Stimulated activated CD4-positive, alpha-beta T cell treated with anti-CD3 and anti-CD28 coated beads, Interleukin-2, amount 100 ng/mL, for 48 hours (primary cell): ENCODE data around the gene NCAN.
"Not testable (repeated sequence)": the region's sequence is repeated elsewhere in the genome, so short reads cannot be mapped to it uniquely, and the experiment has no call there.

ENCODE experiments used
- DNase-seq, 2 donors: peaks; one replicate each; pipeline ENCODE4 v3.0.0-alpha.2; 2020

The NCAN gene

DNA sequence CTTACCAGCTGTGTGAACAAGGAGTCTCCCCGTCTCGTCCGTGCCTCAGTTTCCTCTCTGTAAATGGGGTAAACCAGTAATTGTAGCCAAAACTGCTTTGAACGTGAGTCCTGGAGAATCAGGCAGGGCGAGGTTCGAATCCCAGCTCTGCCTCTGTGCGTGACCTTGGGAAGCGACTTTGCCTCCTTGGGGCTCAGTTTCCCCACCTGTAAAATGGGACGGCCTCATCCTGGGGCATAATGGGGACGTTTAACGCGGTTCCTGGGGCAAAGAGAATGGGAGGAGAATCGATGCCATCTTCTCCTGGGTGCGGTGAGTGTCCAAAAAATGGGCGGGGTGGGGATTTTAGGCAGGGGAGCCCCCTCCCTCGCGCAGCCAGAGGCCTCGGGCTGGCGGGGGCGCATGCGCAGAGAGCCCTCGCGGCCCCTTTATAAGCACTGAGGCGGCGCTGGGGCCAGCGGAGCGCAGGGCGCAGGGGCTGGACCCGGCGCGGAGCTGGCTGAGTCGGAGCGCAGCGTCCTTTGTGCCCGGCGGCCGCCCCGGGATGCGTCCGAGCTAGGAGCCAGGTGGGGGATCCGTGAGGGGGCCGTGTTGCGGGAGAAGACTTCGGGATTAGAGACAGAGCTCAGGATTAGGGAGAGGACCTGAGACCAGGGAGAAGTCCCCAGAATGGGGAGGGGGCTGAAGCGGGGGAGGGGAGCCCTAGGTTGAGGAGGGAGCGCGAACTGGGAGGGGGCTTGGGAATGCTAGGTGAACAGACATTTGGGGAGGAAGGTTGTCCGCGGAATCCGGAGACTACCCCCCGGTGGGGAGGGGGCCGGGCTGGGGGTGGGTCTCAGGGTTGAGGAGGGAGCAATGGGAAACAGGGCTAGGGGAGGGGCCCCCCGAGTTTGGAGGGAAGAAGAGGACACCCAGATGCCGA is at the start of gene NCAN:
Gene NCAN, plus strand, starts transcription at position 460 of the 922 bp plus-strand sequence. CDS start 4,996 bp downstream, outside the sequence.
- DNase-seq: no peak

DNA sequence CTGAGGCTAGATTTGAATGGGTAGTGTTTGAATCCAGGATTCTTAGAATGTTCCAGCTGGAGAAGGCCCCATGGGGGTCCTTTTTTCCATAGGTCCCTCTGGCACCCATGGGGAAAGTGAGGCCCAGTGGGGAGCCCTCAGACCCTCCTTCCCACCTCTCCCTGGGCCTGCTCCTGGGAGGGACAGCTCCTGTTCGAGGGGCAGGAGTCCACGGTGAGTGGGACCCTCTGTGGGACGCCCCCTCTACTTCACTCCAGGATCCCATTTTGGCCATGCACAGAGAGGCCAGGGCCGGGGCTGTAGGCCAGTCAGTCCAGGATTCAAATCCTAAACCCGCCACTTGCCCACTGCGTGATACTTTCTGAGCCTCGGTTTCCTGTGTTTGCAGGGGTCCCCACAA is 49.3 kb upstream of the NCAN start:
- DNase-seq: no peak

DNA sequence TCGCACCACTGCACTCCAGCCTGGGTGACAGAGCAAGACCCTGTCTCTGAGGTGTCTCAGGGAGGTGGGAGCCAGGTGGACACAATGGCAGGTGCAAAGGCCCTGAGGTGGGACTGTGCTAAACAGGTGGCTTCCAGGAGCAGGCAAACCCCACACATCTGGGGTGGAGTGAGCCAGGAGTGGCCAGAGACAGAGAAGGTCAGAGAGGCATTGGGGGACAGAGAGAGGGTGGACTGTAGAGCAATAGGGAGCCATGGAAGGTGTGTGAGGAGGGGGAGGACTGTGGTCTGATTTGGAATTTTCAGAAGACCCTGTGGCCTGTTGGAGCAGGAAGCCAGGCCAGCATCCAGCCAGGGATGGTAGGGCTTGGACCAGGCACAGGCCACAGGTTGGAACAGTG is 46.4 kb upstream of the NCAN start:
- no peak for DNase-seq

DNA sequence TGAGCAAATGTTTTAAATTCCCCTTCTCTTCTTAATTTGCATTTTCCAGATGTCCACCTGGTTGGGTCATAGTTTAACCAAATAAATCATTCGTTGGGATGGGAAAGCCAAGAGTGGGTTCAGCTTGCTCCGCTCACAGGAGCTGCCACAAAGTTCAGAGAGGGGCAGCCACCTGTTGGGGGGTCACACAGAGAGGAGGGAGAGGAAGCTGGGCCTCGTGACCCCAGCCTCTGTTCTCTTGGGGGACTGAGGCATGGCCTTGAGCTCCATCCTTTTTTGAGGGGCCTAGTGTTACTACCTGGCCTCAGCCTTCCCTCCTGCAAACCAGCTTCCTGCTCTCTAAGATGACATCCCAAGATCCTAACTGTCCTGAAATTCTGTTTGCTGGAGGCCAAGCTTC is 44.1 kb upstream of the NCAN start:
- no peak for DNase-seq

DNA sequence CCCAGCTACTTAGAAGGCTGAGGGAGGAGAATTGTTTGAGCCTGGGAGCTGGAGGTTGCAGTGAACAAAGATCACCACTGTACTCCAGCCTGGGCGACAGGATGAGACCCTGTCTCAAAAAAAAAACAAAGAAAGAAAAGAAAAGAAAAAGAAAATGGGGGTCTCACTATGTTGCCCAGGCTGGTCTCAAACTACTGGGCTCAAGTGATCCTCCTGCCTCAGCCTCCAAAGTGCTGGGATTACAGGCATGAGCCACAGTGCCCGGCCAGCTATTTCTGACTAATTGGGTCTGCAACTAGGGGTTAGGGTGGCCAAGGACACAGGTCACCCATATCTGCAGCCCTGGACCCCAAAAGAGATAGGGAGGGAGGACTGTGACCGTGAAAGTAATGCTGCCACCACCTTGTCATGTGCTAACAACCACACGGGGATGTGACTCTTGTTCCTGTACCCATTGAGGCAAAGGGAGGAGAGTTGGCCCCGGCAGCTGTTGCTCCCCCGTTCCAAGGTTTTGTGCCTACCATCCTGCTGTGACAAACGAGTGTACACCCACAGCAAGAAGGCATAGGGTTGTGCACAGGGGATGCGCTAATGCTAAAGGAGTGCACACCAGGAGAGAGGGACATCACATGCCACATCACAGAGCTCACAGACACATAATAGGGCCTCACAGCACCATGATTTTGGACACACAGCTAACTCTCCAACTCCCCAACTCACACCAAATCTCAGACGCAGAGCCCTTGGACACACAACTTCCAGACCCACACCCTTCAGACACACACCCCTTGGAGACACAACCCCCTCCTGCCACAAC is 42.3 kb upstream of the NCAN start:
- no peak for DNase-seq

DNA sequence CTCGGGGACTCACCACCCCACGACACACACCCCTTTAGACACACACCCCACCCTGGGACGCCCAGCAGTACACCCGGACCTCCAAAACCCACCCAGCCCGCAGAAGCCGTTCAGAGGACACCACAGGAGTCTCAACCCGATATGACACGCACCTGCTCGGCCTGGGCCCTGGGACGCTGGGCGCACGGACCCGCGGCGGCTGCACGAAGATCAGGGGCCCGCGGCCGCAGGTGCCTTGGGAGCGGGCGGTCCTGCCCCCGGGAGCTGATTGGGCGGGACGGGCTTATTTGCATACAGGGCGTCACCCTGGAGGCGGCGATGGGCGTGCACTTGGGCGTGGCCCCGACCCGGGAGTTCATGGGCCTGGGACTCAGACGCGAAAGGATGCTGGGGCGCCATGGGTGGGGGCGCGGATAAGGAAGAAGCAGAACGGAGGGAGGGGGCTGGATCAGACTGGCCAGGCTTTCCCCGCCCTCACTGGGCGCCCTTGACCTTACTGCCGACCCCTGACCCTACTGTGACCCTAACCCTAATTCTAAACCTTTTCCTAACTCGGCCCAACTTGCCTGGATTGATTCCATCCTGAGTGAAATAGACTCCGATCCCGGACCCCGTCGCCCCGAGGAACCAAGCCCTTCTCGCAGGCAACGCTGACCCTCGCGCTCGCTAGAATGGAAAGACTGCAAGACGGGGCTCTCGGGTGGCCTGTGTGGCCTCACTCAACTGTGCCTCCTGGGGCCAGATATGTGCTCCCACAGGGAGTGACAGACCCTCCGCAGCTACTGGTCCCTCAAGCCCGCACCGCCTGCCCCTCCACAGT is 41.5 kb upstream of the NCAN start, which contains the start of gene MEF2B:
Gene MEF2B, minus strand, starts transcription at position 211 of the 820 bp plus-strand sequence. CDS start 19,528 bp downstream, outside the sequence.
- DNase-seq: peak; percentile 72 to 76

DNA sequence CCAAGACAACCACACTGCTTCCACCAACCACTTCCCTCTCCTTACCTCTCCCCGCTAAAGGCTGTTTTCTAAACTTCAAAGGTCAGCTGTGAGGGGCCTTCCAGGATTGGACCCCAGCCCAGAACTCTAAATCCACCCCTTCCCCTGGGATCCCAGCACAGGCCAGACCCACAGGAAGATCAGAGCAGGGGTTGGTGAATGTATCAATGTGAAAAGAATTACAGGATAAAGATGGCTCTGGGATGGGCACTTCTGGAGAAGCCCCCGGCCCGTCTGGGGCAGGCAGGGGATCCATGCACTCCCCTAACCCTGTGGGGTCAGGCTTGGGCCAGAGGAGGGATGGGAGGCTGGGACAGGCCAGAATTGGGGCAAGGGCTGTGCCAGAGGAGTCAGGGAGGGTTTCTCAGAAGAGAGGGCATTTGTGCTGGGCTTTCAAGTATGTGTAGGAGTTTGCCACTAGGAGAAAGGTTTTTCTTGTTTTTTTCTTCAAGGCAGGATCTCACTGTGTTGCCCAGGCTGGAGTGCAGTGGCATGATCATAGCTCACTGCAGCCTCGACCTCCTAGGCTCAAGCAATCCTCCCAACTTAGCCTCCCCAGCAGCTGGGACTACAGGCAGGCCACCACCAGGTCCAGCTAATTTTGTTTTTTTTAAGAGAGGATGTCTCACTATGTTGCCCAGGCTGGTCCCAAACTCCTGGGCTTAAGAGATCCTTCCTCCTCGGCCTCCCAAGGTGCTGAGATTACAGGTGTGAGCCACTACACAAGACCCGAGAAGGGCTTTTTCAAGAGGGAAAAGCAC is 40.7 kb upstream of the NCAN start:
- no peak for DNase-seq

DNA sequence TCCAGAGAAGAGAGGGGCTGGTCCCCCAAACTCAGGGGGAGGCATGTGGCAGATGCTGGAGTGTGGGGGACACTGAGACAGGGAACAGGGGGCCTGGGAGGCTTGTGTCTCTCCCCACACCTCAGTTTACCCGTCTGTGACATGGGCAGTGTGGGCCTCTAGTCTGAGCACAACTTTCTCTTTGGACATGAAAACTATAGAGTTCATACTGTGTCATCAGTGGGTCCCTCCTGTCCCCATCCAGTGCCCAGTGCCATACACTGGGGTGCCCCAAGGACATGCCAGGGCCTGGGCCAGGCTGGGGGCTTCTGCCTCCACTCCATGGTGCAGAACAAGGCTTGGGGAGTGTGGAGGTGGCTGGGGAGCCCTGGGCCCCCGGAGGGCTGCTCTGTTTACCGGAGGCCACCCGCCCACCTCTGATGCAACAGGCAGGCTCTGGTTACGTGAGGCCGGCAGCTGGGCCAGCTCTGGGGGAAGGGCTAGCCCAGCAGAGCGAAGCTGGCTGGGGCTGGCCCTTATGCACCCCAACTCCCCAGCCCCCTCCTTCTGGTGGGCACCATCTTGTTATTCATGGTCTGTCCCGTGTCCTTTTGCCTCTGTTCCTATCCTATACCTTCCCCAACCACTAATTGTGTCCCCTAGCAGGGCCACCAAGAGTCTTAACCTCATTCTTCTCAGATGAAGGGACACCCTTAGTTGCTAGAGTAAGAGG is 39.8 kb upstream of the NCAN start:
- no peak for DNase-seq

DNA sequence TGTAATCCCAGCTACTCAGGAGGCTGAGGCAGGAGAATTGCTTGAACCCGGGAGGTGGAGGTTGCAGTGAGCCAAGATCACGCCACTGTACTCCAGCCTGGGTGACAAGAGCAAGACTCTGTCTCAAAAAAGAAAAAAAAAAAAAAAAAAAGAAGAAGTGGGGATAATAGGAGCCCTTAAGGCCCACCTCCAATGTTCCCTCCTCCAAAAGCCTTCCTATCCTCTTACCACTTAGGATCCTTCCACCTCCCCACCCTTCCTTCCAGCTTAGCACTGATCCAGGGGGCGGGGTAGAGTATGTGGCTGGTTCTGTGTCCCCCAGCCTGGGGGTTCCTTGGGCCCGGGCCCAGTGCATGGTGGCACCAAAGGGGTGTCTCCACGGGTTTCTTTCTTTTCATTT is 38.5 kb upstream of the NCAN start:
- not testable (repeated sequence) for DNase-seq

DNA sequence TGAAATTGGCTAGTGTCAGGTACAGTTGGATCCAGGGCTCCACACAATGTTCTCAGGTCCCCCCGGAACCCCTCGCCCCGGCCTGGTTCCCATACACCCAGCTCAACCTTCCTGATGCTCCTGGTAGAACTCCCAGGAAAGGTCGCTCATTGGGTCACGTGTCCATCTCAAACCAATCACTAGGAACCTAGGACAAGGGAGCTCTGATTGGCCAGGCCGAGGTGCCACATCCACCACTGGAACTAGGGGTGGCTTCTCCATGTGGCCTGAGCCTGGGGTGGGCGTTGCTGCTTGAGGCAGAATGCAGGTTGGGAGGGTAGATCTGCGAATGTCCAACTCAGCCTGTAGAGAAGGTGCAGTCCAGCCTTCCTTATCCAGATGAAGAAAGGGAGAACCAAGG is 34.8 kb upstream of the NCAN start:
- no peak for DNase-seq

DNA sequence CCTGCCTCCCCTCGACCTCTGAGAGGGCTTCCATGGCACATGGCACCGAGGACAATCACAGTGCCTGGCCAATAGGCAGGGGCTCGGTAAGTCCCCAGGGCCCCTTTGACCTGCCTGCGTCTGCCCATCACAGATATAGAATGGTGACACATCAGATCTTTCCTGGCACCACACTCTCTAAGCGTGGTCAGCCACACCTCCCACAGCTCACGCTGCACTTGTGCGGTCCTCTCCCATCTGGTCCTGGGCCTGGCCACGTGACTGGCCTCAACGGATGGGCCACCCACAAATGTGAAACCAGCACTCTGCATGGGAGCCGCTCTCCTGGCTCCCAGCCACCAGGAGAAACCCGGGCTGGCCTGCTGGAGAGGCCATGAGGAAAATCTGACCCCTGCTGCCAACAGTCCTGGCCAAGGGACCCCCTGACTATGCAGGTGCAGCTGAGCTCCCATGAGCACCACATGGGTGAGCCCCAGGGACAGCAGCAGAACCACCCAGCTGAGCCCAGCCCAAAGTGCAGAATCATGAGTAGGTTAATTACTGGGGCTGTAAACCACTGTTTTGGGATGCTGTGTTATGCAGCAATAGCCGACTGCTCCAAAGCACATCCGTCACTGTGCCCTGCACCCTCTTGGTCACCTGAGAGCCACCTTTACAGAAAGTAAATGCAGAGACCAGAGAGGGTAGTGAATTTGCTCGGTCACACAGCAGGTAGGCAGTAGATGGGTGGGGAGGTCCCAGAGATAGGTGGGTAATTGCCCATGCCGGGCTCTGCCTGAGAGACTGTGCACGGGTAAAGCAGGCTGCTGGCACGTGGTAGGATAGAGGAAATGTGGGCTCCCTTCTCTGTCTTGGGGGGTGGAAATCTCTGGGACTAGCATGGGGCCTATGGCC is 32.0 kb upstream of the NCAN start:
- no peak for DNase-seq

DNA sequence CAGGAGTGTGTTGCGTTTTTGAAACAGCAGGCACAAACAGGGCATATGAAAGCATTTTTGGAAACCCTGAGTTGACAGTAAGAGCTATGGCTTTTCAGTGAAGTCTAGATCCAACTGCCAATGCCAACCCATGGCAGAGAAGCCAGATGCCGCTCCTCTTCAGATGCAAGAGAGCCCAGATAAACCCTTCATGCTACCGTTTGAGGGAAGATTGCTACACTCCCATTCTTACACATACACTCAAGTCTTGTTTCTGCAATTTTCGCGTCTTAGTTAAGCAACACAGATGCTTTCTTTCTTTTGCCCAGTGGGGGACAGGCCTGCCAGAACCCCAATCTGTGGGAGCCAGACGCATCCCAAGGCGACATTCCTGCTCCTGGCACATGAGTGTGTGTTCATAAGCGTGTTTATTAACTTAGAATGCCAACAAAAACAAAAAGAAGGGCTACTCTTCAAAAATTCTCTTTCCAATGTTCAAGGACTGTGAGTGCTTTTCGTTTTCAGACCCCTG is 30.2 kb upstream of the NCAN start:
- no peak for DNase-seq

DNA sequence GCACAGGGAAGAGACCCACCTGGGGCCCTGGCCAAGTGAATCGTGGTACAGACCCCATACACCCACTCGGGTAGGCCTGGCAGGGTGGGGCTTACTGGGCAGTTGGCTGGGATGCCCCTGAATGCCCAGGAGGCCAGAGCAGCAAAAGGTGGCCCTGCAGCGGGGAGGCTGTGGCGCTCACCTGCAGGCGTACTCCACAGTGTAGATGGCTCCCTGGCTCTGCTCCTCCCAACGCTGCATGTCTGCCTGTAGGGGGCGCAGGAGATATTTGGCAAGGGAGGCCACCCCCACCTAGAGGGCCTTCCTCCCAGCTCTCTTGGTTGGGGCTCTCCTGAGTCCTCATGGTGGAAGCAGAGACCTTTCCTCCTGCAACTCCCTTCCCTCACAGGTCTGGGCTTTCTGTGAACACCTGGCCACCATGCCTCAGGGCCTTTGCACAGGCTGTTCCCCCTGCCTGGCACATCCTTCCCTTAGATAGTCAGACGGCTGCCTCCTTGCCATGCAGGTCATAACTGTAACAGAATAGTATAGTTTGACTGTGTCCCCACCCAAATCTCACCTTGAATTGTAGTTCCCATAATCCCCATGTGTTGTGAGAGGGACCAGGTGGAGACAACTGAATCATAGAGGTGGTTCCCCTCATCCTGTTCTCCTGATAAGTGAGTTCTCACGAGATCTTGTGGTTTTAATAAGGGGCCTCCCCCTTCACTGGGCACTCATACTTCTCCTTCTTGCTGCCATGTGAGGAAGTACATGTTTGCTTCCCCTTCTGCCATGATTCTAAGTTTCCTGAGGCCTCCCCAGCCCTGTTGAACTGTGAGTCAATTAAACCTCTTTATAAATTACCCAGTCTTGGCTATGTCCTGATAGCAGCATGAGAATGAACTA is 25.7 kb upstream of the NCAN start:
- DNase-seq: peak; percentile 66 to 68

DNA sequence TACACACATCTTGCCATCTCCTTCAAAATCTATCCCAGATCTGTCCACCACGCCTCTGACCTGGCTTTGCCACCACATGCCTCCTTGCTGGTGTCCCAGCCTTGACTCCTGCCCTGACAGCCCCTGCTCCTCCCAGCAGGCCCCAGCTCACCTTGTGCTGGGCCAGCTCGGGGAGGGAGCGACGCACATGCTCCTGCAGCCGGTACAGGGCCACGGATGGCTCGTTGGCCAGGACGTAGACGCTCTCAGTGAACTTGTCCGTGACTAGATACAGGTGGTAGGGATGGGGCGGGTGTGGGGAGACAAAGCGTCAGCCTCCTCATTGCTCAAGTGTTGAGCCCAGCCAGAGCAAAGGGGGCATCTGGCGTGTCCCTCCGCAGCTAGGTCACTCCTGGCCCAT is 25.0 kb upstream of the NCAN start:
- no peak for DNase-seq

DNA sequence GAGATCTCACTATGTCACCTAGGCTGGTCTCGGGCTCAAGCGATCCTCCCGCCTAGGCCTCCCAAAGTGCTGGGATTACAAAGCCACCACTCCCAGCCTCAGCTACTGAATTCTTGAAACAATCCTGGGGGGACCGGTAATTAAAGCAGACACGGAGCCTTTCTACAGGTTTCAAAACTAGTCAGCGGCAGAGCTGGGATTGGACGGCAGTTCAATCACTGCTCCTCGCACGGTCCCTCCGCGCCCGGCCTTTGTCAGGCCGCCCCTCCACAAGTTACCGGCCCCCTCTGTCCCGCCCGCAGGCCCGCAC is 20.0 kb upstream of the NCAN start:
- no peak for DNase-seq

DNA sequence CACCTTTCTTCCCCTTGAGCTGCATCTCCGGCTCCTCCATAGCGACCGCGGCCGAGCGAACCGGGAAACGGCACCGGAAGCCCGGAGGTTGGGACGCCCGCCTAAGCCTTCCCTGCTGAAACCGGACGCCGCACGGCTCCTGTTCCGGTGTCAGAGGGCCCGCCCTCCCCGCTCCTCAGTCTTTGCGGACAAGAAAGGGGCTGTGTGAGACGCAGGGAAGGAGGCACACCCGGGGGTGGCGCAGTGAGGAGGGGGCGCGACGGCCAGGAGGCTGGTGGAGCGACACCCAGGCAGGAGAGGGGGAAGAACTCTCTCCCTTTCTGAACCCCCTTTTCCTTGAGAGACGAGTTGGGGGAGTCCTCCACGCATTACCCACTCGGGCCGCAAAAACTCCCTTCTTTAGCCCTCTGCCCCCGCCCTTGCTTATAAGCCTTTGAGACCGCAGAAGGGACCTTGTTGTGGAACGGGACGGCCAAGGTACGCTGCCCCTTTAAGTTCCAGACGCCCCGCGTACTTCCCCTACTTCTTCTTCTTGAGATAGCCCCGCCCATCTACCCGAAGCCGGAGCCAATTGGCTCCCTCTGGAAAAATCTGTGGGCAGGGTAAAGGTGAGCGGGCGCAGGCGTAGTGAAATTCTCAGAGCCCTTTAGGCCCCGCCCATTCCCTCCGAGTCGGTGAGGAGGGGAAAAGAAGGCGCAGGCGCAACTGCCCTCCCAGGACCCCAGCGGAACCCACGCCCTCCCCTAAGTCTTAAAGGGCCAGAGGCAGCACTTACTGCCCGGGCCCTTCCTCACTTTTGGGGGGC is 19.5 kb upstream of the NCAN start, which contains the start of the genes BORCS8 and RFXANK:
Gene BORCS8, minus strand, starts transcription at position 75 of the 805 bp plus-strand sequence. Its CDS starts 35 bp downstream, at position 40.
Gene RFXANK, plus strand, starts transcription at position 181 of the 805 bp plus-strand sequence. CDS start 1,689 bp downstream, outside the sequence.
- peak; percentile 96 to 97 for DNase-seq

DNA sequence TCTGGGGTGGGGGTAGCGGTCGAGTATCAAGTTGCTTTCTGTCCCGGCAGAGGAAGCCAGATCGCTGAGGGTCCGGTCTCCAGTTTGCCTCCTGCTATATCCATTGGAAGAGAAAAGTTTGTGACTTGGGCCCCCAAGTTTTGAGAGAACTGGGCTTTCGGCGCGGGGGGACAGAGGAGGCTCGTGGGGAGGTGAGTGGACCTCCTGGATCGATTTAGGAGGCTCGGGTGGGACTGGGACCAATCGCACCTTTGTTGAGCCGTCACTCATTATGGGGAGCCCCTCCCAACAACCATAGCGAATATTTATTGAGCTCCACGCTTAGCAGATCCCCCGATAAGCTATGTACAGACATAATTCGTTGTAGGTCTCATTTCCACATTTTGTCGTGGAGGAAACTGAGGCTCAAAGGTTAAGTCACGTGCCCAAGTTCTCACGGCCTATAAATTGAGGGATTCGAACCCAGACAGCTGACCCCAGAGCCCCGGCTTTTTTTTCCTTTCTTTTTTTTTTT is 18.8 kb upstream of the NCAN start:
- DNase-seq: no peak

DNA sequence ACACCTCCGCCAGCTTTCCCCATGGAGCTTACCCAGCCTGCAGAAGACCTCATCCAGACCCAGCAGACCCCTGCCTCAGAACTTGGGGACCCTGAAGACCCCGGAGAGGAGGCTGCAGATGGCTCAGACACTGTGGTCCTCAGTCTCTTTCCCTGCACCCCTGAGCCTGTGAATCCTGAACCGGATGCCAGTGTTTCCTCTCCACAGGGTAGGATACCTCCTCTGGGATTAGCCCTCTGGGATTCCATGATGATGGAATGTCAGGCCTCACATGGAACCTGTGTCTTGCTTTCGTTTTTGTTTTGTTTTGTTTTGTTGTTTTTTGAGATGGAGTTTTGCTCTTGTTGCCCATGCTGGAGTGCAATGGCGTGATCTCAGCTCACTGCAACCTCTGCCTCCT is 17.8 kb upstream of the NCAN start:
- DNase-seq: no peak
